AG04449 (cell line): Measurements from ENCODE around the gene STXBP4.
A peak's percentile ranks its signal among the peaks of the same experiment; 100 is the strongest.

Experiments used
- CTCF ChIA-PET: fragments of 350-600 bp; formaldehyde crosslinking; extraction: SDS; loops from one replicate; lab custom pipeline; 2021; ENCODE audit warnings: antibody characterized with exemption; lab: Yijun Ruan, JAX
- POLR2A ChIA-PET: fragments of 400-600, 350-600 bp; formaldehyde crosslinking; extraction: SDS; loops from one replicate; lab custom pipeline; 2020; ENCODE audit warnings: antibody characterized with exemption, inconsistent platforms; lab: Yijun Ruan, JAX
- DNase-seq: peaks from one replicate; pipeline ENCODE4 v3.0.0-alpha.2; 2010; ENCODE audit warnings: low read depth, low spot score
- H3K4me3 ChIP-seq: 2 replicates; pipeline ENCODE4 v1.5.1; 2011; ENCODE audit warnings: low read depth, mild to moderate bottlenecking, control low read depth, low read length
- TF ChIP-seq, protein P1 (sequence below): IDR thresholded peaks from one replicate; pipeline ENCODE4 v1.5.1; 2011; ENCODE audit warnings: mild to moderate bottlenecking, moderate library complexity, low read length, control low read depth, inconsistent platforms; ENCODE audit not compliant: insufficient read depth; ENCODE audit errors: missing control alignments

Gene STXBP4

DNA sequence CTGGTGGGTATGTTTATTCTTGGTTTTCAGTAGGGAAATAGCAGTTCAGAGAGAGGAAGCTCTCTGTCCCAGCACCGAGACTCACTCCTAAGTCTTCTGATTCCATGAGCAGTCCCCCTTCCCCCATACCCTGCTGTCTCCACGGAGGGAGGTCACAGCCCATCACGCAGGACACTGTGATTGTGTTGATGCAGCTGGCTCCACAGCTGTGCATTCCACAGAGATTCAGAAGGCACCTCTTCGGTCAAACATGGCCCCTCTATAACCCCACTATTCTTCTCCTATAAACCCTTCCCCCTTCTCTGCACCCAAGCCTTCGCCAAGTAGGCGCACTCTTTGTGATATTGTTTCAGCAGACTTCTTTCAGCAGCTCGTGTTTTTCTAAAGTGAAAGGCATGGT lies 191.9 kb downstream of the STXBP4 start:
- ChIA-PET POLR2A (no interaction called here), CTCF (no interaction called here)
- TF ChIP-seq, protein P1, sequence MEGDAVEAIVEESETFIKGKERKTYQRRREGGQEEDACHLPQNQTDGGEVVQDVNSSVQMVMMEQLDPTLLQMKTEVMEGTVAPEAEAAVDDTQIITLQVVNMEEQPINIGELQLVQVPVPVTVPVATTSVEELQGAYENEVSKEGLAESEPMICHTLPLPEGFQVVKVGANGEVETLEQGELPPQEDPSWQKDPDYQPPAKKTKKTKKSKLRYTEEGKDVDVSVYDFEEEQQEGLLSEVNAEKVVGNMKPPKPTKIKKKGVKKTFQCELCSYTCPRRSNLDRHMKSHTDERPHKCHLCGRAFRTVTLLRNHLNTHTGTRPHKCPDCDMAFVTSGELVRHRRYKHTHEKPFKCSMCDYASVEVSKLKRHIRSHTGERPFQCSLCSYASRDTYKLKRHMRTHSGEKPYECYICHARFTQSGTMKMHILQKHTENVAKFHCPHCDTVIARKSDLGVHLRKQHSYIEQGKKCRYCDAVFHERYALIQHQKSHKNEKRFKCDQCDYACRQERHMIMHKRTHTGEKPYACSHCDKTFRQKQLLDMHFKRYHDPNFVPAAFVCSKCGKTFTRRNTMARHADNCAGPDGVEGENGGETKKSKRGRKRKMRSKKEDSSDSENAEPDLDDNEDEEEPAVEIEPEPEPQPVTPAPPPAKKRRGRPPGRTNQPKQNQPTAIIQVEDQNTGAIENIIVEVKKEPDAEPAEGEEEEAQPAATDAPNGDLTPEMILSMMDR, result no peak
- no peak for DNase-seq
- H3K4me3 ChIP-seq, result no peak overlapping the region

GRCh38 chr17:55161935-55162555 lies 193.5 kb downstream of the STXBP4 start:
- CTCF ChIA-PET, result no interaction called here
- DNase-seq, result peak; percentile 44
- TF ChIP-seq, protein P1, result no peak
- POLR2A ChIA-PET, result no interaction called here
- H3K4me3 ChIP-seq, result no peak overlapping the region

DNA sequence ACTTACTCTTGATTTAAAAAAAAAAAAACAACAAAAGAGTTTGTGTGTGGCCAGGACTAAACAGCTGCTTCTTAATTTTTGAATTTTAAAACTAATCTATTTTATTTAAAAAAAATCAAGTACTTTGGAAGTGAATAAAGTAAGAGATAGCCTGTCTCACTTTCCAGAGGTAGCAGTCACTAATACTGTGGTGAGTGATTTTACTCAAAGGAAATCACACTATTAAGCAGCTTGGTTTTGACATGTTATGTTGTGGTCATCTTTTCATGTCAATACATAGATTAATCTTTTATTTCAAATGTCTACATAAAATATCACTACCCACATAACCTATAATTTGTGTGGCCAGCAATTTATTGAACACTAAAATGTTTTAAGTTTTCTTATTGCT lies 194.0 kb downstream of the STXBP4 start:
- ChIA-PET CTCF (no interaction called here), POLR2A (no interaction called here)
- DNase-seq, result no peak
- no peak overlapping the region for H3K4me3 ChIP-seq
- TF ChIP-seq, protein P1, result no peak

DNA sequence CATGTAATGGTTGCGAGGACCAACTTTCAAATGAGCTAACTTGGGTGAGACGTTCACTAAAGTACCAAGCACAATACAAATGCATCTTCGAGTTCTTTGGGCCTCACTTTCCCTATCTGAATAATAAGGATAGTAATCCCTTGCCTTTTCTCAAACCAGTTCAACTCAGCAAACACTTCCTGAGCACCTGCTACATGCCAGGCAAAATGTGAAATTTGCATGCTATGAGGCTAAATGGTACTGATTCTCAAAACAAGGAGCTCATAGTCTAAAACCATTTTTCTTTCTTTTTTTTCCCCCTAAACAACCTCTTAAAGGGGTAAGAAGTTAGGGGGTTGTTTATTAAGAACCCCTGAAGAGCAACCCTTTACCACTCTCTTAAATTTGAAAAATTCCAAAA lies 194.8 kb downstream of the STXBP4 start:
- no peak overlapping the region for H3K4me3 ChIP-seq
- DNase-seq, result no peak
- ChIA-PET CTCF (no interaction called here), POLR2A (no interaction called here)
- TF ChIP-seq, protein P1, result no peak

DNA sequence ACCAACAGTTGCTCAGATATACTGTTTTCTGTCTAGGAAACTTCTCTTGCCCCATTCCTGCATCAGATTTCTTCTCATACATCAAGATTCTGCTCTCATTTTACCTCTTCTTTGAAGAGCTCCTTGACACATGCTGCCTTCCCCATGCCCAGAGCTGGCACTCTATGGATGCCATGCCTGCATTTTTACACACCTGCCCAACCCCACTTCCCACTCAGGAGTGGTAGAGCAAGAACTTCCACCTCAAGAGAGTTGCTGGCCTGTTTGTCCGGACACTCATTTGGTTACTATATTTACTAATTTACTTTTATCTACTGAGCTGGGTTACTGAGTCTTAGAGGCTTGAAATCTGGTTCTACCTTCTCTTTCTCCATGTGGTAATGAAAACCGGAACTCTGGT lies 197.9 kb downstream of the STXBP4 start:
- no peak overlapping the region for H3K4me3 ChIP-seq
- POLR2A ChIA-PET, result no interaction called here
- DNase-seq, result no peak
- CTCF ChIA-PET, result no interaction called here
- TF ChIP-seq, protein P1, result no peak

DNA sequence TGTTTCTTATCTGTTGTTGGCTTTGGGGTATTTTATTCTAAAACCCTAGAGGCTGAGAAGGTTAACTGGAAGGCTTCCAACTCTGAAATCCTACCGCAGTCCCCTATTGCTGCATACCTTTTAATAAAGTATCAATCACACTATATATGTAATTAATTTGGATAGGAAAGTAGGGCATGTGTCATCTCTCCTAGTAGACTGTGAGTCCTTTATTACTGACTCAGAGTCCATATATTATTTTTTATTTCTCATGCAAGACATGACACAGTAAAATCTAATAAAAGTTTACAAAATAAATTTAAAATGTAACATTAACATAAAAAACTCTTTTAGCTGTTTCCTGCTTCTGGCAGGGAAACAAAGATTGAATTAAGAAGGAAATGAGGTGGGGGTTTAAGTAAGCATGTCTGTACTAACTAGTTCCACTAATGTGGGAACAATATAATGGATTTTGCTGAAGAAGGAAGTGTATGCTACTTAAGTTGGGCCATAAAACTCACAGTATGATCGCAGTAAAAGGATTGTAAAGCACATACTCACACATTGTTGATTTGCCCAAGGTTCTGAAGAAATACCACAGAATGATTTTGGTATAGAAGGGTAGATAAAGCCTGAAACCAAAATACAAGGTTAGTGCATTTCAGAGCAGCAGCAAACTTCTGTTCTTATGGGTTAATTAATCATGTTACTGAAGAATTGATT lies 198.6 kb downstream of the STXBP4 start:
- TF ChIP-seq, protein P1, result no peak
- CTCF ChIA-PET, result no interaction called here
- H3K4me3 ChIP-seq, result no peak overlapping the region
- POLR2A ChIA-PET, result no interaction called here
- DNase-seq, result no peak
